ENCODE measurements around the gene IQCF6. TPM values are rescaled to one million over a fixed set of nuclear protein-coding genes. Genes with fewer than 3 reads are reported as not detected.

Gene IQCF6
- total and polyA plus RNA-seq, 8 donors = not detected

DNA sequence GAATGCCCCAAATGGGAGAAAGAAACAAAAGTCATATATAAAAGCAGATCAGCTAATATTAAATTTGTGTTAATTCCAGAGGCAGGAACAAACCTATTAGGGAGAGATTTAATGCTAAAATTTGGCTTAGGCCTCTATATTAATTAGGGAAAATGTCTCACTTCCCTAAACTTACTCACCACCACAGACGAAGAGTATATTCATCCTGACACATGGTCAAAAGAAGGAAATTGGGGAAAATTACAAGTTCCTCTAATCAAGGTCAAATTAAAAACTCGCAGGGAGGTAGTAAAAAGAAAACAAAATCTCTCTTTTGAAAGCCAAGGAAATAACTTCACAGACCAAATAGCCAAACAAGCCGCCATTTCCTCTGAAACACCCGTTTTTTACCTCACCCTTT is 39.9 kb downstream of the IQCF6 start:
- WGBS, 2 donors = 65 to 66% methylated on average over 4 of the region's 4 CpGs
- Histone ChIP-seq H3K9me3 (no peaks in the 10 kb centered on the region), H3K27me3 (no peaks in the 10 kb centered on the region), H3K4me1 (no peaks in the 10 kb centered on the region), H3K4me3 (no peak overlapping the region), H3K27ac (no peak overlapping the region), H3K36me3 (no peaks in the 10 kb centered on the region)
- DNase-seq = no peak
- TF ChIP-seq, protein P1, sequence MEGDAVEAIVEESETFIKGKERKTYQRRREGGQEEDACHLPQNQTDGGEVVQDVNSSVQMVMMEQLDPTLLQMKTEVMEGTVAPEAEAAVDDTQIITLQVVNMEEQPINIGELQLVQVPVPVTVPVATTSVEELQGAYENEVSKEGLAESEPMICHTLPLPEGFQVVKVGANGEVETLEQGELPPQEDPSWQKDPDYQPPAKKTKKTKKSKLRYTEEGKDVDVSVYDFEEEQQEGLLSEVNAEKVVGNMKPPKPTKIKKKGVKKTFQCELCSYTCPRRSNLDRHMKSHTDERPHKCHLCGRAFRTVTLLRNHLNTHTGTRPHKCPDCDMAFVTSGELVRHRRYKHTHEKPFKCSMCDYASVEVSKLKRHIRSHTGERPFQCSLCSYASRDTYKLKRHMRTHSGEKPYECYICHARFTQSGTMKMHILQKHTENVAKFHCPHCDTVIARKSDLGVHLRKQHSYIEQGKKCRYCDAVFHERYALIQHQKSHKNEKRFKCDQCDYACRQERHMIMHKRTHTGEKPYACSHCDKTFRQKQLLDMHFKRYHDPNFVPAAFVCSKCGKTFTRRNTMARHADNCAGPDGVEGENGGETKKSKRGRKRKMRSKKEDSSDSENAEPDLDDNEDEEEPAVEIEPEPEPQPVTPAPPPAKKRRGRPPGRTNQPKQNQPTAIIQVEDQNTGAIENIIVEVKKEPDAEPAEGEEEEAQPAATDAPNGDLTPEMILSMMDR (IDR thresholded peaks at IDR 0.05) = no peak
- intact Hi-C loops (cut with DNase I) = no loop called here
- no peak for ATAC-seq
- FAIRE-seq = no peak

DNA sequence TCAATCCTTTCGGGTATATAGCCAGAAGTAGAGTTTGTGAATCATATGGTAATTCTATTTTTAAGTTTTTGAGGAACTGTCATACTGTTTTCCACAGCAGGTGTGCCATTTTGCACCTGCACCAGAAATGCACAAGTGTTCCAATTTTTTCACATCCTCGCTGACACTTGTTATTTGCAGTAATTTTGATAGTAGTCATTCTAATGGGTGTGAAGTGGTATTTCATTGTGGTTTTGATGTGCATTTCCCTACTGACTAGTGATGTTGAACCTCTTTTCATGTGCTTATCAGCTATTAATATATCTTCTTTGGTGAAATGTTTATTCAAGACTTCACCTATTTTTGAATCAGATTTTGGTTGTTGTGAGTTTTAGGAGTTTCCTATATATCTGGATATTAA is 43.1 kb downstream of the IQCF6 start:
- Histone ChIP-seq H3K36me3 (no peaks in the 10 kb centered on the region), H3K4me3 (no peak overlapping the region), H3K27me3 (no peaks in the 10 kb centered on the region), H3K4me1 (no peaks in the 10 kb centered on the region), H3K9me3 (no peaks in the 10 kb centered on the region), H3K27ac (no peak overlapping the region)
- TF ChIP-seq, protein P1 (IDR thresholded peaks at IDR 0.05) = no peak
- ATAC-seq = no peak
- no peak for DNase-seq
- intact Hi-C loops (cut with DNase I) = no loop called here
- FAIRE-seq = no peak
- WGBS, 2 donors = 89% methylated on average over 2 of the region's 2 CpGs

DNA sequence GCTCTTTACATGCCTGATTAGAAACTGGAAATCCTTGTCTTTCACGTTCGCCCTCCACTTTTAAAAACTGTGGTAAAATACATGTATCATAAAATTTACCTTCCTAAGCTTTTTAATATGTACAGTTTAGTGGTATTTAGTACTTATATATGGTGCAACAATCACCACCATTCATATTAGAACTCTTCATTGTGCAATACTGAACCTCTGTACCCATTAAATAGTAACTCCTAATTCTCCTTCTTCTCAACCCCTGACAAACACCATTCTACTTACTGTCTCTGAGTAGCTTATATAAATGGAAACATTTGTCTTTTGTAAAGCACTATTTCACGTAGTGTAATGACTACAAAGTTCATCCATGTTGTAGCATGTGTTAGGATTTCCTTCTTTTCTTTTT is 44.0 kb downstream of the IQCF6 start:
- ATAC-seq (no peak), FAIRE-seq (no peak), DNase-seq (no peak)
- TF ChIP-seq, protein P1 (IDR thresholded peaks at IDR 0.05) = no peak
- no peak overlapping the region for H3K27ac ChIP-seq
- intact Hi-C loops (cut with DNase I) = no loop called here
- WGBS, 2 donors = 48 to 64% methylated on average over 3 of the region's 3 CpGs
- H3K36me3 ChIP-seq = no peaks in the 10 kb centered on the region
- H3K4me3 ChIP-seq = no peak overlapping the region
- H3K27me3 ChIP-seq = no peaks in the 10 kb centered on the region
- no peaks in the 10 kb centered on the region for H3K4me1 ChIP-seq
- no peaks in the 10 kb centered on the region for H3K9me3 ChIP-seq

DNA sequence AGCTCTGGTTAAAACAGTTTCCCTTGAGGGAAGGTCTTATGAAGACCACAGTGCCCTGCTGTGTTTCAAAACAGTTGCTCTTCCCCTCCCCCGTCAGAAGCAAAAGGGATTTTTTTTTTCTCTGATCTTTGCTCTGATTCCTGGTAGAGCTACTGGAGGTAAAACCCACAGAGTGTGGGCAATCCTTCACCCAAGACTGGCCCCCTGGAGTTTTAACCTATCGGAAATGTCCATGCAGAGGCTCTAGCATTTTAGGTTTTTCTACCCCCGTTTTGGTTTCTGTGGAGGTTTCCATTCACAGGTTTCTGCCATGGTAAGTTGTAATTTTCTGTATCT is 44.5 kb downstream of the IQCF6 start:
- intact Hi-C loops (cut with DNase I) = no loop called here
- Histone ChIP-seq H3K4me1 (no peaks in the 10 kb centered on the region), H3K27ac (no peak overlapping the region), H3K27me3 (no peaks in the 10 kb centered on the region), H3K4me3 (no peak overlapping the region), H3K9me3 (no peaks in the 10 kb centered on the region), H3K36me3 (no peaks in the 10 kb centered on the region)
- TF ChIP-seq, protein P1 (IDR thresholded peaks at IDR 0.05) = no peak
- ATAC-seq (no peak), DNase-seq (no peak), FAIRE-seq (no peak)
- WGBS, 2 donors = 33 to 49% methylated on average over 3 of the region's 3 CpGs

DNA sequence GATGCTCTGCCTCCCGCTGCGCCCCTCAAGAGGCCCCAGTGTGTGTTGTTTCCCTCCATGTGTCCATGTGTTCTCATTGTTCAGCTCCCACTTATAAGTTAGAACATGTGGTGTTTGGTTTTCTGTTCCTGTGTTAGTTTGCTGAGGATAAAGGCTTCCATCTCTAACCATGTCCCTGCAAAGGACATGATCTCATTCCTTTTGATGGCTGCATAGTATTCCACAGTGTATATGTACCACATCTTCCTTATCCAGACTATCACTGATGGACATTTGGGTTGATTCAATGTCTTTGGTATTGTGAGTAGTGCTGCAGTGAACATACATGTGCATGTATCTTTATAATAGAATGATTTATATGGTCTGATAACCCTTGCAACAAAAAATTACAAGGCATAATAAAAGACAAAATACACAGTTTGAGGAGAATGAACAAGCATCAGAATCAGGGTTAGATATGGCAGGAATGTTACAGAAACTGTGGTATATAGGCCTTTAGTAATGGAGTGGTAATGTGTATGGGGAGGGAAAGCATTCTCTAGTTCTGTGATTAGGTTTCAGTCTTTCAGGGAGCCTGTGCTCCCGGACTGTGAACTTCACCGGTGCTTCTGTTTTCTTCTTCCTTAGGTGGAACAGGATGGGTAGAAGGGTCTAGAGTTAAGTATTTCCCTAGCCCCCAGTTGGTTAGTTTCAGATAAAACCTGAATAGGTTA is 45.0 kb downstream of the IQCF6 start:
- Histone ChIP-seq H3K4me3 (no peak overlapping the region), H3K27me3 (no peaks in the 10 kb centered on the region), H3K4me1 (no peaks in the 10 kb centered on the region), H3K9me3 (no peaks in the 10 kb centered on the region), H3K36me3 (no peaks in the 10 kb centered on the region), H3K27ac (no peak overlapping the region)
- DNase-seq (no peak), FAIRE-seq (no peak), ATAC-seq (no peak)
- 85 to 87% methylated on average over 4 of the region's 4 CpGs for WGBS, 2 donors
- intact Hi-C loops (cut with DNase I) = no loop called here
- TF ChIP-seq, protein P1 (IDR thresholded peaks at IDR 0.05) = no peak
